ENCODE results near the gene STX10.
A peak's percentile ranks its signal among the peaks of the same experiment; 100 is the strongest.

The STX10 gene

DNA sequence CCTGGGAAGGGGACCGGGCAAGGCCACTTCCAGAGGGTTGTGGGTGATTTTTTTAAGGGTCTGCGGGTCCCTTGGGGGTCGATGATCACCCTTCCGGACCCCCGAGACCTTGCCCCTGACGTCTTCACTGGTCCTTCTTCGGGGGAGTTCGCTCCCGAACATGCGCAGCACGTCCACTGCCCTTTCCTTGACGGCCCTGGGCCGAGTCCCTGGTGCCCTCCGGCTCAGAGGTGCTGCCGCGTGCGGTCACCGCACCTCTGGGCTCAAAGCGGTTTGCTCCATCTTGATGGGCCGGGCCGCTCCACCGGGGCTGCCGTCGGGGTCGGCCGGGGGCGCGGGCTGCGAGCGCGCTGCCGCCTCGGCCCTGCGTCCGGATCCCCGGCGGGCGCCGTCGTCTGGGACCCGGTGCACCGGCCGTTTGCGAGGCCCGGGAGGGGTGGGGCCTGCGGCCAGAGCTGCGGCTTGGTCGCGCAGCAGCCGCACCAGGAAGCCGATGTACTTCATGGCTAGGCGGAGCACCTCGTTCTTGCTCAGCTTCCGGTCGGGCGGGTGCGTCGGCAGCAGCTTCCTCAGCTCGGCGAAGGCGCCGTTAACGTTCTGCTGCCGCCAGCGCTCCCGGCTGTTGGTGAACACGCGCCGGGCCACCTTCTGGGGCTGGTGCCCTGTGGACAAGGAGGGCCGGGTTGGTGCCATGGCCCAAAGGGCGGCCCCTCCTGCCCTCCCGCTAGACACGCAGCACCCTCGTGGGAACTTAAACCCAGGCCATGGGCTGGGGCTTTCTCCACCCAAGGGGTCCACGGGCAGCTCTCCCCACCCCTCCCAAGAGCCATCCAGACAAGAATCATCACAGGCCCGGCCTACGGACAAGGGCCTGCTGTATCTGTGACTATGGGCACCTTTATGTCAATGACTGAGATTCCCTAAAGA, 50.8 kb downstream of the STX10 start:
- peak; percentile 66 to 84 for DNase-seq

- peak; percentile 42 to 76 for DNase-seq
These were observed 51.7 kb downstream of the STX10 start for GRCh38 chr19:13098277-13099072.

DNA sequence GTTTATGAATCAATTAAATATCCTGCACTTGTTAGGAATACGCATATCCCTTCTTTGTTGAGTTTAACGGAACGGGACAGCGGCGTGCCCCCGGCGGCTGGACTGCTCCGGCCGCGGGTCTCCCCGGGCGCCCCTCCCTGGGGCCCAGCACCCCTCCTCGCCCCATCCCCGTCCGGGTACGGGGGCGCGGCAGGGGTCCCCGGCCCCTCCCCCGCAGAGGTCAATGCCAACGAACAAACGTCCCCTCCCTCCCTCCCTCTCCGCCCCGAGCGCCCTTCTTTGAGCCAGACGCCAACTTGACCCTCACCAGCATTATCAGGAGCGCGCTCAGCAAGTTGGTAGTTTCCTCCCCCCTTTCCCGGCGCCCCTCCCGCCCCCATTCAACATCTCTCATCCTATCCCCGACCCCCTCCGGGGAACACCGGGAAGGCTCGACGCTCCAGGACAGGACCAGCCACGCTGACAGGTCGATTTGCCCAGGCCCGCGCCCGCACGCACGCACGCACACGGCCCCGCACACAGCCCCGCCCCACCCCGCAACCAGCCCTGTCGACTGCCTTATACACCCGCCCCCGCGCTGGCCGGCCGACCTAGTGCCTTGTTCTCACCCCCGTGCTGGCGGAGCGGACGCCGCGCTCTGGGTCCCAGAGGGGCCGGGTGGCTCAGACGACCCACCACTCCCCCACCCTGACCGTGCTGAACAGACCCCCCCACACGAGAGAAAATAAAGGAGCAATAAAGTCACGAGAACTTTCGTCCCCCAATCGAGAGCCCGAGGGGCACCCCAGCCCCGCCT, 52.5 kb downstream of the STX10 start:
- peak in 1 of 2 donors; percentile 56 for DNase-seq

DNA sequence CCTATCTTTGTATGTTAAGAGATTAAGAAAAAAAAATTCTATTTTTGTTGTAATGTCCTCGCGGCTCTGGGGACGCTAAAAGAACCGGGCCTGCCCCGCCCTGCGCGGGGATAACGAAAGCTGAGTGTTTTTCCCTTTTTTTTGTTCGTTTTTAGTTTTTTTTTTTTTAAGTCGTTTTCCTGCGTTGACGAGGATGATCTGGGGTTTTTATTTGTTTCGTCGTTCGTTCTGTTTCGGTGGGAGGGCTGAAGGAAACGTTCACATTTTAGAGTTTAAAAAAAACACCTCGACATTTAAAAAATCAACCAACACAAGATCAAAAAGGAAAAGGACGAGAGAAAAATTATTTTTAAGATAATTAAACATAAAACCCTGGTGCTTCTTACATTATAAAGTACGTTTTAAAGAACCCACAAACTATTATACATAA, 53.1 kb downstream of the STX10 start:
- no peak for DNase-seq

DNA sequence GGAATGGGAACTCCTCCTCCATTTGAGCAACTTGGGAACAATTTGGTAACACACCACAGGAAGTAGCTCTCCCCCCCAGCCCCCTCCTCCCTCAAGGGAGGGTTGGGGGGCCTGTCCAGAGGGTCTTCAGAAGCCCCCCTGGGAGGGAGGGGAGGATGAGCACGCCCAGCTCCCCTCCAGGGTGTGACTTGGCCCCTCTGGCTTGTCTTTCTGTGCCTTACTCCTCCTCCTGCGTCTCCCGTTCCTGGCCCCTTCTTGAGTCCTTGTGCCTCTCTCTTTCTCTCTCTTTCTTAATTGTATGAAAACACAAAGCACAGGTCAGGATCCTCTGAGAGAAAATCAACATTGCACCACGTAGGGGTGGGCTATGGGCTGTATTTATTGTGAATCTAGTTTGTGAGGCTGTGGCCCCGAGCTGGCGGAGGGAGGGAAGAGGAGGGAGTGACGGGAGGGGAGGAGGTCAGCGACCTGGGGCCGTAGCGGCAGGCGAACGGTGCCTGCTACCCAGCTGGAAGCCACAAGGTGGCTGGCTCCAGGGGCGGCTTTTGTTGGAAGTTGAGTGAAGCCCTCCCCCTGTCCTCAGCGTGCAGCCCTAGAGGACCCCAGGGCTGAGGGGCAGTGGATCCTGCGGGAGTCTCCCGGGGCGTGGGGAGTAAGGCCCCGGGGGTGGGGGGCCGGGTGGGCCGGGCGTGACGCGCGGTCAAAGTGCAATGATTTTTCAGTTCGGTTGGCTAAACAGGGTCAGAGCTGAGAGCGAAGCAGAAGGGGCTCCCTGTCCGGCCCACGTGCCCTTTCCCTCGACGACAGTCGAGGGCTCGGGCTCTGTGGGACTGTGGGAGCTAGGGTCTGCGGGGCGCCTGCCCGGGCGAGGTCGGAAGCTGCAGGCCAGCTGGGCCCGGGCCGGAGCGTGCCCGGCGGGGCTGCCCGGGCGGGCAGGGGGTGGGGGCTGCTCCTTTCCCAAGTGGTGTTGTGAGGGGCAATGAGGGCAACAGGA, 53.9 kb downstream of the STX10 start:
- peak; percentile 26 to 58 for DNase-seq

DNA sequence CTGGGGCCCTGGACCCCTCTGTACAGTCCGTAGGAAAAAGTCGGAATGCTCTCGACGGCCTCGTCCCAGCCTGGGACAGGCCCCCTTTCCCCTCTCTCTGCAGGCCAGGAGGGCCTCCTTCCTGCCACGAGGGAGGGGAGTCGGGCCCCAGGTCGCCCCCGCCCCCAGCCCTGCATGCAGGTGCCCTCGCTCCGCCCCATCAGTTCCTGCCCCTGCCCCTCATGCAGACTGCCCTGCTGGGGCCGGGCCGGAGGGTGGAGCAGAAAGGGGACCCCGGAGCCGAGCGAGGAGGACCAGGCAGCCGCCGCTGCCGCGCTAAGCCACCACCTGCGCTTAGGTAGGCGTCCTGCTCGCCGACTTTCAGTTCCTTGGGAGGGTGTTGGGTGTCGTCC, 54.8 kb downstream of the STX10 start:
- peak in 1 of 2 donors; percentile 37 for DNase-seq

DNA sequence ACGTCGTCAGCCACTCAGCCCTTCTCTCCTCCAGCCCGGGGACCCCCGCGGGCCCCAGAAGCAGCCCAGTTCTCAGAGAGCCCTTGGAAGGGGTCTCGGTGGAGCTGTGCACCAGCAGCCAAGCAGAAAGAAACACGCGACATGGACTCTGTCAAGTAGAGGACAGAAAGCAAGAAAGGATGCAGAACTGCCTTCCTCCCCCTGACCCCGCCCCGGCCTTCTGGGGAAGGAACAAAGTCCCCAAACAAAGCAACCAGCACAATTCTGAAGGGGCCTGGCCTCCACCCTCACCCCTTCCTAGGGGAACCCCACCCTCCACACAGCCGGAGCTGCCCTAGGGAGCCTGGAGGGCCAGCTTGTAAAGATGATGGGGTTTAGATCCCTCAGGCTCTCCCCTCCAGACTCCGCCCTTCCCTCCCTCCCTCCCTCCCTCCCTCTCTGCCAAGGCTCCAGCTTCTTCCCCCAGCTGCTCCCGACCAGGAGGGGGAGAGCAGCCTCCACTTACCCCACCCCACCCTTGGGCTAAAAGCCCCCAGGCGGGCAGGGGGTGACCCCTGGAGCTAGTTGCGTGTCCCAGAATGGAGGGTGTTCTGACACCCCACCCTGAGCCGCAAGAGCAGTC, 55.3 kb downstream of the STX10 start:
- DNase-seq: no peak

DNA sequence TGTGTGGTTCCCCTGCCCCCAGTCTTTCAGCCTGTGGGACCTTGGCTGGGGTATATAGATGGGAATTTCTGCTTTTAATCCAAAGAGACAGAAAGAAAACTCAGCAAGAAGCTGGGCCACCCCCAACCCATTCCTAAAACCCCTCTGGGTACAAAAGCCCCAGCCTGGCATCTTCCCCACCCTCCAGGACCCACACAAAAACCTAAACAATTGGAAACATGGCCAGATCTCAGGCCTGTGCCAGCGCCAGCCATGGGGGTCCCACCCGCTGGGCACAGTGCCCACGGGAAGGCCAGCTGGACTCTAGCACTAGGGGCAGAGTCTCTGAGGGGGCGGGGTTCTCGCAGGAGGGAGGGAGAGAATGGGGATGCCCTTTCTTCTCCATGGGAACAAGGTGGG, 56.1 kb downstream of the STX10 start:
- DNase-seq: no peak

Data from bone marrow (tissue), 2 donors.